Lung (tissue), 12 donors: ENCODE data around the gene HDAC4. TPM values are rescaled to one million over a fixed set of nuclear protein-coding genes. Genes with fewer than 3 reads are reported as not detected.

Source experiments
- ATAC-seq: fragments of 200-7000 bp; cut with Tn5 transposase; one replicate; pipeline ENCODE4 v1.9.1; 2020; ENCODE audit warnings: moderate number of reproducible peaks; ENCODE audit not compliant: insufficient read depth, low FRiP score
- DNase-seq, 3 donors: peaks; one replicate each; pipeline ENCODE4 v3.0.0-alpha.2; 2013 to 2017
- H3K27ac ChIP-seq, 2 donors: one replicate each; pipeline ENCODE4 v1.5.1; 2013; ENCODE audit warnings: mild to moderate bottlenecking in 2 of 2, moderate library complexity in 2 of 2, control low read depth in 1 of 2, inconsistent platforms in 1 of 2, low read depth in 1 of 2, low read length in 1 of 2
- H3K27me3 ChIP-seq, 3 donors: one replicate each; pipeline ENCODE4 v1.5.1; 2013; ENCODE audit warnings: low read length in 2 of 3; ENCODE audit not compliant: control insufficient read depth in 3 of 3, insufficient read depth in 3 of 3
- H3K36me3 ChIP-seq, 4 donors: one replicate each; pipeline ENCODE4 v1.5.1; 2013; ENCODE audit warnings: low read length in 4 of 4, mild to moderate bottlenecking in 1 of 4, moderate library complexity in 1 of 4; ENCODE audit not compliant: control insufficient read depth in 4 of 4, insufficient read depth in 4 of 4
- H3K4me1 ChIP-seq, 5 donors: one replicate each; pipeline ENCODE4 v1.5.1; 2013; ENCODE audit warnings: low read length in 5 of 5, mild to moderate bottlenecking in 2 of 5, moderate library complexity in 1 of 5; ENCODE audit not compliant: control insufficient read depth in 5 of 5, insufficient read depth in 5 of 5
- H3K4me3 ChIP-seq: one replicate; pipeline ENCODE4 v1.5.1; 2013; ENCODE audit warnings: mild to moderate bottlenecking, control low read depth, moderate library complexity
- H3K9ac ChIP-seq, 2 donors: one replicate each; pipeline ENCODE4 v1.5.1; 2013; ENCODE audit warnings: low read length in 2 of 2, control low read depth in 1 of 2; ENCODE audit not compliant: insufficient read depth in 1 of 2
- H3K9me3 ChIP-seq, 4 donors: one replicate each; pipeline ENCODE4 v1.5.1; 2013; ENCODE audit warnings: low read length in 3 of 4, mild to moderate bottlenecking in 1 of 4, moderate library complexity in 1 of 4; ENCODE audit not compliant: control insufficient read depth in 4 of 4, insufficient read depth in 3 of 4
- CTCF ChIP-seq: IDR thresholded peaks from 2 replicates; pipeline ENCODE4 v1.5.1; 2012; ENCODE audit warnings: mild to moderate bottlenecking; ENCODE audit errors: control extremely low read depth, extremely low read depth
- WGBS, 2 donors: extraction: QIAGEN DNeasy Blood & Tissue Kit; methylation state at CpG; one replicate each; pipeline ENCODE4 v1.1.7; 2013; 5-methylcytosine and 5-hydroxymethylcytosine counted together
- polyA plus RNA-seq, 2 donors: library from polyadenylated mRNA; stranded (reverse); fragments of 200-250 nt; gene quantifications; one replicate each; pipeline ENCODE4 v1.2.1, GENCODE V29; 2013
- total RNA-seq, 2 donors: library from RNA; depleted of rRNA in 1 of 2; stranded (reverse); fragments of >200 nt in 1 of 2; gene quantifications; one replicate each; pipeline ENCODE4 v1.2.1, GENCODE V29; 2014 to 2021
- donor health status: control.
- donor health status: control.
- donor health status: Bipolar disorder and iron deficiency.
- donor health status: healthy.
- donor health status: DM: yes; HTN: yes; CAD: no.

Gene HDAC4
- total and polyA plus RNA-seq, 4 donors: 6.9 to 47.7 (median 20.7) TPM

DNA sequence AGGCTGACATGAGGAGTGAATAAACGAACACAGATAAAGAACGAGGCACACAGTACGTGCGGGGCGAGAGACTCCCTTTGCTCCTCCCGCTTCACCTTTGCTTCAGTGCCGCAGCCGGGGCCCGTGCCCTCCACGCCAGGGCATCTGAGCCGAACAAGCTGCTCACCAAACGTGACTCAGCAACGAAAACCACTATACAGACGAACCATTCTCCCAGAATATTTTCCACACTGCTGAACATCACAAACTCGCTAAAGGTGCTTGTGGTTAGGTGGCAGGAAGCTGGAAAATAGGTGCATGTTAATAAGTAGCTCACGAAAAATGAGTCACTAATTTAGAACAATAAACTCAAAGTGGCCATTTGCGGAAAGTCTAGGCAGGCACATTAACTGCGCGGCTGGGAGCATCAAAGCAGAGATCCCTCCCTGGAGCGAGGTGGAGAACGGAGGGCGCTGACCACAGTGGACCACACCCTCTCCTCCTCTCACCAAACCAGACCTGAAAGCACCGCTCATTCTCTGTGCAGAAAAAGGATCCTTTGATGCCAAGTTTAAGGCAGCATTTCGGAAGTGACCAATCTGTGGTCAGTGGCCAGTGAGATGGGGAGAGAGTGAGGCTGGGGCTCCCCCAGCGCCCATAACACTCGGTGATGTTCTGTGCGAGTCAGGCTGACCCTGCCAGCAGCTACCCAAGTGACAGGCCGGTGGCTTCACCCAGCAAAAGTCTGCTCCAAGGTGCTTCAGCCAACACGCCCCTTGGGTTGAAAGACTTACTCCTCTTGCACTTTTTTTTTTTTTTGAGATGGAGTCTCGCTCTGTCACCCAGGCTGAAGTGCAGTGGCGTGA is 153.2 kb downstream of the HDAC4 start:
- TF ChIP-seq CTCF: no peak
- DNase-seq (no peak), ATAC-seq (no peak)
- H3K9me3 ChIP-seq: peaks cover 0 to 3% (median 0%) of the 10 kb centered on the region in 4 donors
- no peaks in the 10 kb centered on the region for H3K36me3 ChIP-seq
- no peak overlapping the region for H3K27ac ChIP-seq
- peaks cover 13 to 36% (median 25%) of the 10 kb centered on the region in 5 donors for H3K4me1 ChIP-seq
- H3K9ac ChIP-seq: no peak overlapping the region
- whole genome bisulfite sequencing, 2 donors: 93 to 94% methylated on average over 30 to 31 of the region's 31 CpGs
- no peaks in the 10 kb centered on the region for H3K27me3 ChIP-seq
- H3K4me3 ChIP-seq: no peak overlapping the region

DNA sequence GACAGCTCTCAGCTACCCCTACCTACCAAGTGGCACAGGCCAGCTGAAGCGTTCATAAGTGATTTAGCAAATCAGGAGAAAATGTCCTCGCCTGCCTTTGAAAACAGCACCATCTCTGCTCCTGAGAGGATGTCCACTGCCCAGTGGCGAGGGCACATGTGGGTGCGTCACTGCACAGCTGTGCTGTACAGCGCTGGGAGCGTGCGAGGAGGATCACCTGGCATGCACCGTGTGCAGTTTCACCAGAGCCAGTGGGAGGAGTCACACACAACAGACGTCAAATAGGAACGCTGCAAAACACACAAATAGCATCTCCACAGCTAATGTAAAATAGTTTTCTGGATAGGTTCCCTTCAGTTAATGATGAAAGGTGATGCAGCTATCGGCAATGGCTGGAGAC is 154.1 kb downstream of the HDAC4 start:
- no peak for TF ChIP-seq CTCF
- peaks cover 8 to 27% (median 17%) of the 10 kb centered on the region in 5 donors for H3K4me1 ChIP-seq
- DNase-seq: no peak
- peak overlapping the region in 1 of 2 donors; percentile 28 for H3K27ac ChIP-seq
- no peak overlapping the region for H3K4me3 ChIP-seq
- H3K27me3 ChIP-seq: no peaks in the 10 kb centered on the region
- no peak for ATAC-seq
- WGBS, 2 donors: 74 to 80% methylated on average over 11 of the region's 11 CpGs
- H3K36me3 ChIP-seq: no peaks in the 10 kb centered on the region
- H3K9me3 ChIP-seq: peaks cover 0 to 5% (median 0%) of the 10 kb centered on the region in 4 donors
- no peak overlapping the region for H3K9ac ChIP-seq

GRCh38 chr2:239245872-239246721 is 154.7 kb downstream of the HDAC4 start:
- peak; percentile 53 for ATAC-seq
- DNase-seq: no peak
- WGBS, 2 donors: 67 to 75% methylated on average over 41 of the region's 41 CpGs
- no peaks in the 10 kb centered on the region for H3K27me3 ChIP-seq
- peaks cover 6 to 24% (median 16%) of the 10 kb centered on the region in 5 donors for H3K4me1 ChIP-seq
- H3K36me3 ChIP-seq: no peaks in the 10 kb centered on the region
- no peak for TF ChIP-seq CTCF
- H3K9me3 ChIP-seq: peaks cover 0 to 5% (median 0%) of the 10 kb centered on the region in 4 donors
- H3K4me3 ChIP-seq: no peak overlapping the region
- H3K27ac ChIP-seq: peak overlapping the region; percentile 10 to 63
- H3K9ac ChIP-seq: no peak overlapping the region
